Large intestine (tissue), 12 donors: ENCODE measurements around the gene TBC1D19. TPM values are rescaled to one million over a fixed set of nuclear protein-coding genes. Genes with fewer than 3 reads are reported as not detected.
"Not testable (repeated sequence)": the region's sequence is repeated elsewhere in the genome, so short reads cannot be mapped to it uniquely, and the experiment has no call there.

ENCODE experiments used
- DNase-seq, 2 donors: peaks; one replicate each; pipeline versions ENCODE4 v3.0.0 to v3.0.0-alpha.2; 2013
- H3K27ac ChIP-seq: one replicate; pipeline ENCODE4 v1.5.1; 2013; ENCODE audit warnings: low read length
- H3K27me3 ChIP-seq: 2 replicates; pipeline ENCODE4 v1.6.1; 2013; ENCODE audit warnings: low read length; ENCODE audit not compliant: control insufficient read depth, insufficient read depth
- H3K36me3 ChIP-seq: 2 replicates; pipeline ENCODE4 v1.6.1; 2013; ENCODE audit warnings: low read length; ENCODE audit not compliant: control insufficient read depth, insufficient read depth
- H3K4me1 ChIP-seq: one replicate; pipeline ENCODE4 v1.6.1; 2013; ENCODE audit warnings: low read length; ENCODE audit not compliant: control insufficient read depth, insufficient read depth
- H3K4me3 ChIP-seq: one replicate; pipeline ENCODE4 v1.5.1; 2013; ENCODE audit warnings: low read length
- H3K9me3 ChIP-seq: one replicate; pipeline ENCODE4 v1.6.1; 2013; ENCODE audit warnings: mild to moderate bottlenecking, low read depth, low read length, moderate library complexity; ENCODE audit not compliant: control insufficient read depth
- WGBS: methylation state at CpG from one replicate; pipeline ENCODE4 v1.1.5; 2013; ENCODE audit warnings: low lambda C conversion rate; ENCODE audit not compliant: insufficient coverage; 5-methylcytosine and 5-hydroxymethylcytosine counted together
- long read RNA-seq, 11 donors: transcript quantifications; one replicate each; lab custom pipeline, GENCODE V29; 2026
- polyA plus RNA-seq: library from polyadenylated mRNA; unstranded; fragments of 120-200 nt; gene quantifications from one replicate; pipeline ENCODE4 v1.2.1, GENCODE V29; 2013

TBC1D19 gene, protein sequence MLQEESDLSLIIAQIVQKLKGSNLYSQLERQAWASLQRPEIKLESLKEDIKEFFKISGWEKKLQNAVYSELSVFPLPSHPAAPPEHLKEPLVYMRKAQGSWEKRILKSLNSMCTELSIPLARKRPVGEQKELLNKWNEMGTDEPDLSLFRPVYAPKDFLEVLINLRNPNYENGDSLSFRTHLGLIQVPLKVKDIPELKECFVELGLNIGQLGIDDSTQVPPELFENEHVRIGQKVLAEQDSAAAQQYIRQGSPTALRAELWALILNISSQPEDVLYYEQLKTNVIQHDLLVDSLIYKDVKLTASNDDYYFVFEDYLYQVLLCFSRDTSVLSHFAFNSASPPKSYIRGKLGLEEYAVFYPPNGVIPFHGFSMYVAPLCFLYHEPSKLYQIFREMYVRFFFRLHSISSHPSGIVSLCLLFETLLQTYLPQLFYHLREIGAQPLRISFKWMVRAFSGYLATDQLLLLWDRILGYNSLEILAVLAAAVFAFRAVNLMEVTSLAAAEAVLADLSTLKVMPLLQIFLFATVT
- 8.6 TPM for polyA plus RNA-seq
- long read RNA-seq, donor 1, partial matches to known transcripts: 0 of 1 reads
- long read RNA-seq, donor 1, other reads (novel, unspliced or antisense): 0 of 1 reads
- long read RNA-seq, donor 2, partial matches to known transcripts: 0 of 1 reads
- long read RNA-seq, donor 2, other reads (novel, unspliced or antisense): 0 of 1 reads
- long read RNA-seq, donor 3, partial matches to known transcripts: 0 of 1 reads
- long read RNA-seq, donor 3, other reads (novel, unspliced or antisense): 0 of 1 reads
- long read RNA-seq, donor 4: 0 reads
- long read RNA-seq, donor 5, partial matches to known transcripts: 0 of 2 reads
- long read RNA-seq, donor 5, other reads (novel, unspliced or antisense): 0 of 2 reads
- long read RNA-seq, donor 6, partial matches to known transcripts: 0 of 1 reads
- long read RNA-seq, donor 6, other reads (novel, unspliced or antisense): 0 of 1 reads
- long read RNA-seq, donor 7: 0 reads
- long read RNA-seq, donor 8, partial matches to known transcripts: 0 of 1 reads
- long read RNA-seq, donor 8, other reads (novel, unspliced or antisense): 0 of 1 reads
- long read RNA-seq, donor 9: 0 reads
- long read RNA-seq, donor 10, partial matches to known transcripts: 0 of 1 reads
- long read RNA-seq, donor 10, other reads (novel, unspliced or antisense): 0 of 1 reads
- long read RNA-seq, donor 11: 0 reads

DNA sequence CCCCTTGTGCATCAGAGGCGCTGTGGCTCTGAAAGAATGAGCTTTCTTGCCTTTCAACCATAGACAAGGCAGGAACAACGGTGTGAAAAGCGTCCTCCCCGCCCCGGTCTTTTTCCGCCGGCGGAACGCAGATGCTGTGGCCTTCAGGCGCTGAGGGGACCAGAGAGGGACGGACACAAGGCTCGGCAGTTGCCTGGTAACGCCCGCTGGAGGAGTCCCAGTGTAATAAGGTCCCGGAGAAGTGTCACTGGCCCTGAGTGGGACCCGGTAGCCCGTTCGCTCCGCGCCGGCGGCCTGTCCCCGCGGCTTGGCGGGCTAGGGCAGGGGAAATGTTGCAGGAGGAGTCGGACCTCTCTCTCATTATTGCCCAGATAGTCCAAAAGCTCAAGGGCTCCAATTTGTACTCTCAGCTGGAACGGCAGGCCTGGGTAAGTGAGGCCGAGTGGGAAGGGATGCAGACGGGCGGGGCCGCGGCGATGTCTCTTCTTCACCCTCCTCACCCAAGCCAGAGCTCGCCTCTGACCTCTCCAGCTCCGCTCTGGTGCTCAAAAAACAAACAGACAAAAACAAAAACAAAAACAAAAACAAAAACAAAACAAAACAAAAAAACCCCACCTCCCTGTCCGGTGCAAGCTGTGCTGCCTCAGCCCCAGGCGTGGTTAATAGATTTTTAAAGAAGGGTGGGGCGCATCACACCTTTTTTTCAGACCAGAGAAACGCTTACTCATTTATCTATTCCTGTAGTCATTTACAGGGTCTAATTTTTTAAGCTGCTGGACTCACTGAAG, at the start of gene TBC1D19:
TBC1D19 (plus strand) TSS at position 220 of the 788 bp plus-strand sequence; CDS start at position 330, 110 bp downstream.
- Histone ChIP-seq H3K9me3 (no peaks in the 10 kb centered on the region), H3K4me1 (no peaks in the 10 kb centered on the region), H3K36me3 (no peaks in the 10 kb centered on the region), H3K27me3 (no peaks in the 10 kb centered on the region), H3K27ac (peak within 1 kb of the TSS; percentile 67), H3K4me3 (peak within 1 kb of the TSS; percentile 76)
- WGBS: 0% methylated on average over 2 of the region's 39 CpGs
- DNase-seq: peak; percentile 79 to 92

DNA sequence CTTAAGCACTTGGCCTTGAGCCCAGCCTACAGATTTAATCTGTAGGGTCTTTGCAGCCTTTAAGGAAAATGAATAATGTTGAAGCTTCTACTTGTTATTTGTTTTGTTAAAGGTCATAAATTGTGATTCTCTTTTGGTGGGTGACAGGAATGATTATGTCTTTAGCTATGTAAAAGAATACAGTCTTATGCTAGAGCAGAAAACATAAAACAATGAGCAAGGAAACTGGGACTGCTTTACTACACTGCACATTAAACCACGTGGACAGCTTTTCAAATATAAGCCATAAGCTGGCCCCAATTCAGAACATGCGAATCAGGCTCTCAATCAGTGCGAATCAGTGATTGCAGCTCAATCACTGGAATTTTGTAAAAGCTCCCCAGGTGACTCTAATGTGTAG, 40.9 kb upstream of the TBC1D19 start:
- Histone ChIP-seq H3K36me3 (no peaks in the 10 kb centered on the region), H3K27ac (no peak overlapping the region), H3K27me3 (no peaks in the 10 kb centered on the region), H3K4me1 (no peaks in the 10 kb centered on the region), H3K4me3 (no peak overlapping the region), H3K9me3 (no peaks in the 10 kb centered on the region)
- no peak for DNase-seq
- 80% methylated on average over 2 of the region's 3 CpGs for WGBS

DNA sequence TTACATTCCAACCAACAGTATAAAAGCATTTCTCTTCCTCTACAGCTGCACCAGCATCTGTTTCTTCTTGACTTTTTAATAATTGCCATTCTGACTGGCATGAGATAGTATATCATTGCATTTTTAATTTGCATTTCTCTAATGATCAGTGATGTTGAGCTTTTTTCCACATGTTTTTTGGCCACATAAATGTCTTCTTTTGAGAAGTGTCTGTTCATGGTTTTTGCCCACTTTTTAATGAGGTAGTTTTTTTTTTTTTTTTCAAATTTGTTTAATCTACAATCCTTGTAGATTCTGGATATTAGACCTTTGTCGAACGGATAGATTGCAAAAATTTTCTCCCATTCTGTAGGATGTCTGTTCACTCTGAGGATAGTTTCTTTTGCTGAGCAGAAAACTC, 39.5 kb upstream of the TBC1D19 start:
- H3K4me1 ChIP-seq: no peaks in the 10 kb centered on the region
- no peaks in the 10 kb centered on the region for H3K27me3 ChIP-seq
- H3K36me3 ChIP-seq: no peaks in the 10 kb centered on the region
- H3K27ac ChIP-seq: no peak overlapping the region
- H3K9me3 ChIP-seq: no peaks in the 10 kb centered on the region
- no CpG with 5 or more reads among the region's 2 CpGs for WGBS
- H3K4me3 ChIP-seq: no peak overlapping the region
- DNase-seq: no peak

DNA sequence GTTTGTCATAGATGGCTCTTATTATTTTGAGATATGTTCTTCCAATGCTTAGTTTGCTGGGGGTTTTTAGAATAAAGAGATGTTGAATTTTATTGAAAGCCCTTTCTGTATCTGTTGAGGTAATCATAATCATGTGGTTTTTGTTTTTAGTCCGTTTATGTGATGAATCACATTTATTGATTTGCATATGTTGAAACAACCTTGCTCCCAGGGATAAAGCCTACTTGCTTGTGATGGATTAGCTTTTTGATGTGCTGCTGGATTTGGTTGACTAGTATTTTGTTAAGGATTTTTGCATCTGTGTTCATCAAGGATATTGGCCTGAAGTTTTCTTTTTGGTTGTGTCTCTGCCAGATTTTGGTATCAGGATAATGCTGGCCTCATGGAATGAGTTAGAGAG, 35.5 kb upstream of the TBC1D19 start:
- not testable (repeated sequence) for H3K36me3 ChIP-seq, H3K4me3 ChIP-seq, DNase-seq, H3K4me1 ChIP-seq, H3K9me3 ChIP-seq, H3K27ac ChIP-seq, H3K27me3 ChIP-seq
- 60% methylated on average over 1 of the region's 1 CpG for WGBS

DNA sequence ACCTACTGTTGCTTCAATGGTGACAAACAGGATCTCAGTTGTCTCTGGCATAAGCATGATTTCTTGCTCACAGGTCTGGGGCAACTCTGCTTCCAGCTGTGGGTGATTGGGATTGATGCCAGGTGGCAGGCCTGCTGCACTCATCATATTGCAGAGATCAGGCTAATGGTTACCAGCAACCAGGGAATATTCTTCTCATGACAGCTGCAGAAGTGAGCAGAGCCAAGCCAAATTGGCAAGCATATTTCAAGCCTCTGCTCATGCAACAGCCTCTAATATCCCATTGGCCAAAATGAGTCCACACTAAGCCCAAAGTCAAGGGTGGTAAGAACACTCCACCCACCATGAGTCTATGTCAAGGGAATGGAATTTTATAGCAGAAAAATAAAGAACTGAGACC, 26.7 kb upstream of the TBC1D19 start:
- Histone ChIP-seq H3K9me3 (no peaks in the 10 kb centered on the region), H3K4me1 (no peaks in the 10 kb centered on the region), H3K27me3 (no peaks in the 10 kb centered on the region), H3K4me3 (no peak overlapping the region), H3K36me3 (no peaks in the 10 kb centered on the region), H3K27ac (no peak overlapping the region)
- DNase-seq: no peak

- no peak overlapping the region for H3K4me3 ChIP-seq
- no peaks in the 10 kb centered on the region for H3K27me3 ChIP-seq
- H3K27ac ChIP-seq: no peak overlapping the region
- no peaks in the 10 kb centered on the region for H3K36me3 ChIP-seq
- no peaks in the 10 kb centered on the region for H3K9me3 ChIP-seq
- no peaks in the 10 kb centered on the region for H3K4me1 ChIP-seq
- no peak for DNase-seq
- 60% methylated on average over 1 of the region's 3 CpGs for WGBS
Measured at GRCh38 chr4:26558166-26558895, 25.6 kb upstream of the TBC1D19 start.

- Histone ChIP-seq H3K27ac (no peak overlapping the region), H3K9me3 (no peaks in the 10 kb centered on the region), H3K4me3 (no peak overlapping the region), H3K4me1 (no peaks in the 10 kb centered on the region), H3K36me3 (no peaks in the 10 kb centered on the region), H3K27me3 (no peaks in the 10 kb centered on the region)
- DNase-seq: no peak
Measured at GRCh38 chr4:26566133-26566532, 17.8 kb upstream of the TBC1D19 start.

- no peaks in the 10 kb centered on the region for H3K9me3 ChIP-seq
- H3K4me3 ChIP-seq: no peak overlapping the region
- no peaks in the 10 kb centered on the region for H3K36me3 ChIP-seq
- DNase-seq: no peak
- no peaks in the 10 kb centered on the region for H3K27me3 ChIP-seq
- WGBS: 80% methylated on average over 3 of the region's 3 CpGs
- H3K4me1 ChIP-seq: no peaks in the 10 kb centered on the region
- H3K27ac ChIP-seq: no peak overlapping the region
Measured at GRCh38 chr4:26568446-26568994, 15.4 kb upstream of the TBC1D19 start.

DNA sequence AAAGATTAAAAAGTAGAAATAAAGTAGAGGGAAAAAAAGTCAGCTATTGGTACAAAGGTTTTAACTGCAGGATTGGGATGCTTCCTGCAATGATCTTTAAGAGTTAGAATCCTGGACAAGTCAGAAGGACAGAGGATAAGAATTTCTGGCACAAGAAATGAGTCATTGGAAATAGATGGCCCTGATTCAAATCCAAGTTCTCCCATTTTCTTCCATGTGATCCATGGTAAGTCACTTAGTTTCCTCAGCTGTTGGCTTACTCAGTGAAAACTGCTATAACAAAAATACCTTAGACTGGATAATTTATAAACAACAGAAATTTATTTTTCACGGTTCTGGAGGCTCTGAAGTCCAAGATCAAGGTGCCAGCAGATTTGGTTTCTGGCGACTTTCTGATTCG, 13.3 kb upstream of the TBC1D19 start:
- Histone ChIP-seq H3K9me3 (no peaks in the 10 kb centered on the region), H3K36me3 (no peaks in the 10 kb centered on the region)
- 60% methylated on average over 1 of the region's 3 CpGs for WGBS

More for the DNA sequence above, 13.3 kb upstream of the TBC1D19 start:
- no peaks in the 10 kb centered on the region for H3K27me3 ChIP-seq
- no peak overlapping the region for H3K27ac ChIP-seq
- no peaks in the 10 kb centered on the region for H3K4me1 ChIP-seq
- no peak for DNase-seq
- H3K4me3 ChIP-seq: no peak overlapping the region
